Type B pancreatic cell (in vitro differentiated cells): ENCODE data around the gene RBM38. TPM values are rescaled to one million over a fixed set of nuclear protein-coding genes. Genes with fewer than 3 reads are reported as not detected.
"Not testable (repeated sequence)": the region's sequence is repeated elsewhere in the genome, so short reads cannot be mapped to it uniquely, and the experiment has no call there.

Source experiments
- DNase-seq: peaks from one replicate; pipeline ENCODE4 v3.0.0; 2021; ENCODE audit warnings: mixed read lengths; ENCODE audit not compliant: unreplicated experiment; ENCODE audit errors: extremely low spot score
- H3K27ac Mint-ChIP-seq: 2 replicates; pipeline ENCODE4 v1.8.0; 2021; ENCODE audit warnings: mild to moderate bottlenecking, mixed read lengths
- H3K27me3 Mint-ChIP-seq: 2 replicates; pipeline ENCODE4 v1.8.0; 2021; ENCODE audit warnings: mixed read lengths
- H3K36me3 Mint-ChIP-seq: 2 replicates; pipeline ENCODE4 v1.8.0; 2021; ENCODE audit warnings: mixed read lengths
- H3K4me1 Mint-ChIP-seq: one replicate; pipeline ENCODE4 v1.8.0; 2021; ENCODE audit warnings: mixed read lengths; ENCODE audit not compliant: unreplicated experiment
- H3K4me3 Mint-ChIP-seq: 2 replicates; pipeline ENCODE4 v1.8.0; 2021; ENCODE audit warnings: mild to moderate bottlenecking, mixed read lengths
- H3K9me3 Mint-ChIP-seq: 2 replicates; pipeline ENCODE4 v1.8.0; 2021; ENCODE audit warnings: mixed read lengths
- CTCF ChIP-seq: fragments of 200-600 bp; sonication (generic); conservative IDR thresholded peaks from 2 replicates; pipeline ENCODE4 v1.5.0; 2021; ENCODE audit warnings: antibody characterized with exemption, mild to moderate bottlenecking
- total RNA-seq: library from RNA; stranded (reverse); gene quantifications from 2 replicates; pipeline ENCODE4 v1.2.1, GENCODE V29; 2021; ENCODE audit warnings: low replicate concordance

Gene RBM38
- total RNA-seq, 1 donor from 2014 or later = 26.5 TPM

- no peak overlapping the region for H3K27ac Mint-ChIP-seq
- no peaks in the 10 kb centered on the region for H3K9me3 Mint-ChIP-seq
- no peaks in the 10 kb centered on the region for H3K36me3 Mint-ChIP-seq
- DNase-seq = no peak
- peaks cover 8% of the 10 kb centered on the region for H3K4me1 Mint-ChIP-seq
- TF ChIP-seq CTCF = no peak
- H3K27me3 Mint-ChIP-seq = no peaks in the 10 kb centered on the region
- H3K4me3 Mint-ChIP-seq = no peak overlapping the region
Observed at GRCh38 chr20:57426831-57427230, 35.6 kb downstream of the RBM38 start.

- no peaks in the 10 kb centered on the region for H3K27me3 Mint-ChIP-seq
- TF ChIP-seq CTCF = no peak
- H3K4me1 Mint-ChIP-seq = peaks cover 10% of the 10 kb centered on the region
- no peak overlapping the region for H3K27ac Mint-ChIP-seq
- no peak for DNase-seq
- H3K4me3 Mint-ChIP-seq = no peak overlapping the region
- no peaks in the 10 kb centered on the region for H3K36me3 Mint-ChIP-seq
- H3K9me3 Mint-ChIP-seq = no peaks in the 10 kb centered on the region
Observed at GRCh38 chr20:57428324-57429158, 37.3 kb downstream of the RBM38 start.

- H3K4me3 Mint-ChIP-seq = no peak overlapping the region
- no peak for DNase-seq
- peaks cover 12% of the 10 kb centered on the region for H3K4me1 Mint-ChIP-seq
- no peaks in the 10 kb centered on the region for H3K27me3 Mint-ChIP-seq
- H3K36me3 Mint-ChIP-seq = no peaks in the 10 kb centered on the region
- H3K27ac Mint-ChIP-seq = no peak overlapping the region
- no peaks in the 10 kb centered on the region for H3K9me3 Mint-ChIP-seq
- TF ChIP-seq CTCF = no peak
Observed at GRCh38 chr20:57429159-57429496, 37.9 kb downstream of the RBM38 start.

- Mint-ChIP-seq H3K36me3 (no peaks in the 10 kb centered on the region), H3K4me1 (peaks cover 12% of the 10 kb centered on the region), H3K27ac (no peak overlapping the region), H3K4me3 (no peak overlapping the region), H3K9me3 (no peaks in the 10 kb centered on the region), H3K27me3 (no peaks in the 10 kb centered on the region)
- TF ChIP-seq CTCF = no peak
- no peak for DNase-seq
Observed at GRCh38 chr20:57429580-57430200, 38.5 kb downstream of the RBM38 start.

- H3K36me3 Mint-ChIP-seq, H3K9me3 Mint-ChIP-seq, DNase-seq, H3K4me1 Mint-ChIP-seq, H3K27ac Mint-ChIP-seq, H3K4me3 Mint-ChIP-seq, H3K27me3 Mint-ChIP-seq: not testable (repeated sequence)
Observed at GRCh38 chr20:57430201-57430596, 39.0 kb downstream of the RBM38 start.

GRCh38 chr20:57431539-57431835 is 40.3 kb downstream of the RBM38 start:
- no peaks in the 10 kb centered on the region for H3K36me3 Mint-ChIP-seq
- no peak overlapping the region for H3K27ac Mint-ChIP-seq
- no peak for TF ChIP-seq CTCF
- no peaks in the 10 kb centered on the region for H3K9me3 Mint-ChIP-seq
- H3K27me3 Mint-ChIP-seq = no peaks in the 10 kb centered on the region
- no peak for DNase-seq
- peaks cover 10% of the 10 kb centered on the region for H3K4me1 Mint-ChIP-seq
- H3K4me3 Mint-ChIP-seq = no peak overlapping the region
